Activated T-helper 1 cell treated with anti-CD3 and anti-CD28 coated beads, Interleukin-2, amount 50 U/mL, for 16 hours (primary cell): ENCODE results near the gene APOC4.
"Not testable (repeated sequence)": the region's sequence is repeated elsewhere in the genome, so short reads cannot be mapped to it uniquely, and the experiment has no call there.

Experiments used
- DNase-seq, 2 donors: peaks; one replicate each; pipeline ENCODE4 v3.0.0-alpha.2; 2020; ENCODE audit warnings: low read depth in 1 of 2, low spot score in 1 of 2

APOC4 gene

GRCh38 chr19:44914433-44915206, 27.4 kb upstream of the APOC4 start, which contains the start of gene APOC1:
APOC1 (plus strand) TSS chr19:44914608; CDS start chr19:44914892, 284 bp downstream.
- DNase-seq, result peak; percentile 38 to 59

- no peak for DNase-seq
These were observed 17.8 kb upstream of the APOC4 start for GRCh38 chr19:44924243-44924725.

DNA sequence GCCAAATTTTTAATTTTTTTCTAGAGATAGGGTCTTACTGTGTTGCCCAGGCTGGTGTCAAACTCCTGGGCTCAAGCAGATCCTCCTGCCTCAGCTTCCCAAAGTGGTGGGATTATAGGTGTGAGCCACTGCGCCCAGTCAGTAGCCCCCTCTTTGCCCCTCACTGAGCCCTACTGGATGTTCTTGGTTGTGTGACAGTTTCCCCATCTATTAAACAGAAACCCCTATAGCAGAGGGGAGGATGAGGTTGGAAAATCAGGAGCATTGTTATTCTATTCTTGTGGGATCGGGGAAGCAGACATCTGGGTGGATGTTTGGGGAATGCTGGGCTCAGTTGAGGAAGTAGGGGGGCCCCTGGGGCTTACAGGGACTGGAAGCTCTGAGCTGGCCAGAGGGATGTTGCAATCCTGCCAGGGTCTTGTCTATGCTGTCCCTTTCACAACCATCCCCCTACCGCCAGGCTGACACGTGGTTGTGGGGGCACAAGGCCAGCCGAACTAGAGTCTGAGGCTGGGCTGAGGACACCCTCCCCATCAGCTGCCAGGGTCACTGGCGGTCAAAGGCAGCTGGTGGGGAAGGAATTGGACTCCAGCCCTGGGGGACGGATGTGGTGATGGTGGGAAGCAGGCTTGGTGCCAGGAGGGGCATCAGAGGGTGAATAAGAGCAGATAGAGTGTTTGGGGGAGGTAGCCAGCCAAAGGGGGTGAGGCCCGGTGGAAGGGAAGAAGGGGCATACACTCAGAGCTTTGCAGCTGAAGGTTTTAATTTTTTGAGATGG, 16.7 kb upstream of the APOC4 start:
- no peak for DNase-seq

- not testable (repeated sequence) for DNase-seq
These were observed 15.6 kb upstream of the APOC4 start for GRCh38 chr19:44926245-44927077.

- DNase-seq, result no peak
These were observed 14.3 kb upstream of the APOC4 start for GRCh38 chr19:44927746-44928145.

DNA sequence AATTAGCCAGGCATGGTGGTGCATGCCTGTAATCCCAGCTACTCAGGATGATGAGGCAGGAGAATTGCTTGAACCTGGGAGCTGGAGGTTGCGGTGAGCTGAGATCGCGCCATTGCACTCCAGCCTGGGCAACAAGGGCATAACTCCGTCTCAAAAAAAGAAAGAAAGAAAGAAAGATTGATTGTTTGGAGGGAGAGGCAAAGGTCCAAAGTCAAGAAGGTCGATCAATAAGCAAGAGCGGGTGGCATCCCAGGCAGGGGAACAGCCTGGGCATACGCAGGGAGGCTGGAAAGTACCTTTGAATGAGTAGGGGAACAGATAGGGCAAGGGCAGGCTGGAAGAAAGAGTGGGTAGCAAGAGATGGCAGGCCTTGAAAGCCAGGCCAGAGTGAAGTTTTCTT, 11.9 kb upstream of the APOC4 start:
- no peak for DNase-seq

DNA sequence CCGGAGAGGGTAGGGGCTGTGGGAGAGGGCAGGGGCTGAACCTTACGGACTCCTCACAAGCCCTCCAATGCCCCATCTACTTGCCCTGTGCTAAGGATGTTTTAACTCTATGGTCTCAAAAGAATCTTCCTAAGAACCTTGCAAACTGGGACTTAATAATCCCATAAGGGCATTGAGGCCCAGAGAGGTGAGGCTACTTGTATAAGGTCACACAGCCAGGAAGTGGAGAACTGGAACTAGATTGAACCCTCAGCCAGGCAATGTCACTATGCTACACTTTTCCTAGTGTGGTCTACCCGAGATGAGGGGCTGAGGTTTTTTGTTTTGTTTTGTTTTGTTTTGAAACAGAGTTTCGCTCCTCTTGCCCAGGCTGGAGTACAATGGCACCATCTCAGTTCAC, 10.5 kb upstream of the APOC4 start:
- no peak for DNase-seq

- no peak for DNase-seq
These were observed 2.4 kb upstream of the APOC4 start for GRCh38 chr19:44939668-44940067.

DNA sequence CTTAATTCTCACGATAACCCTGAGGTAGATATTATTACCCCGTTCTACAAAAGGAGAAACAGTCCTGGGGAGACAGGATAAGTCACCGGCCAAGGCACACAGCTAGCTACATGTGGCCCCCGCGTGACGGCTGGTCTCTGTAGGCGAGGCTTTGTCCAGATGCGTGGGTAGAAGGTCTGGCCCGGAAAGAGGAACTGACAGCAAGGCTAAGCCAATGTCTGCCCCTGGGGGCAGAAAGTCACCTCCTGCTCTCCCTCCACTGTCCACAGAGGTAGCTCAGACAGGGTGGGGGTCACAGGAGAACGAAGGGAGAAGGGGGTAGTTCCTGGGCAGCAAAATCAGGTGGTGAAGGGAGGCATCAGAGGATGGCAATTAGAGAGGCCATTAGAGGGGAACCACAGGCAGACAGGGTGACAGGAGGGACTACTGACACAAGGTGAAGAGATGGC, 1.8 kb downstream of the APOC4 start:
- DNase-seq, result no peak

- DNase-seq, result no peak
These were observed 5.1 kb downstream of the APOC4 start for GRCh38 chr19:44947041-44947581.

- DNase-seq, result no peak
These were observed 6.2 kb downstream of the APOC4 start for GRCh38 chr19:44948237-44948636.

- no peak for DNase-seq
These were observed 6.8 kb downstream of the APOC4 start for GRCh38 chr19:44948763-44949374.

GRCh38 chr19:44949550-44949949, 7.5 kb downstream of the APOC4 start:
- DNase-seq, result no peak

DNA sequence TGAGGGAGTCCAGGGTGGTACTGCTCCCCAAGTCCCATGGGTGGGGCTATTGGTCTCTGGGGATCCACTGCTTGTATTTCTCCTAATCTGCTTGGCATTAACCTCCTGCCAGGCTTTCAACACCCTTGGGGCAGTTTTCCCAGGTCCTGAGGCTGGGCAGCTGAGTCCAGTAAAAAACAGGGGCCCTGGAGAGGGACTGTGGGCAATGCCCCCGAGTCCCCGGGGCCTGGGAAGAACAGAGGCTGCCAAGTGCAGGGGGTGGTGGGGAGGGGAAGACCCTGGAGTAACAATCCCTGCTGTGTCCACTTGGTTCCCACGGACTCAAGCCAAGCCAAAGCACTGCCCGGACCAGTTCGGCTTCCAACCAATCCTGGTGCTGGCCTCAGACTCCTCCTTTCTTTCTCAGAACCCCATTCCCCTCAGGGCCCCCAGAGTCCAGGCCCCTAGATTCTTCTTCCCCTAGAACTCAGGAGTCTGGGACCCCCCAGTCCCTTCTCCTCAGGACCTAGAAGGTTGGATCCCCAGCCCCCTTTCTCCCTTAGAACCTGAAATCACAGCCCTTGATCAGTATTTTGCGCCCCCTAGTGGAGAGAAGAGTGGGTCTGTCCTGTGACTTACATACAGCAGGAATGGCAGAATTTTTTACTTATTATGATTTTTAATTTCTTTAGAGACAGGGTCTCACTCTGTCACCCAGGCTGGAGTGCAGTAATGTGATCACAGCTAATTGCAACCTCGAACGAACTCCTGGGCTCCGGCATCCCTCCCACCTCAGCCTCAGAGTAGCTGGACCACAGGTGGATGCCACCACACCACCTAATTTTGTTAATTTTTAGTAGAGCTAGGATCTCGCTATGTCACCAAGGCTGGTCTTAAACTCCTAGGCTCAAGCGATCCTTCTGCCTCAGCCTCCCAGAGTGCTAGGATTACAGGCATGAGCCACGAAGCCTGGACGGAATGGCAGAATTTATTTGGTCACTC, 9.4 kb downstream of the APOC4 start:
- peak in 1 of 2 donors; percentile 17 for DNase-seq

DNA sequence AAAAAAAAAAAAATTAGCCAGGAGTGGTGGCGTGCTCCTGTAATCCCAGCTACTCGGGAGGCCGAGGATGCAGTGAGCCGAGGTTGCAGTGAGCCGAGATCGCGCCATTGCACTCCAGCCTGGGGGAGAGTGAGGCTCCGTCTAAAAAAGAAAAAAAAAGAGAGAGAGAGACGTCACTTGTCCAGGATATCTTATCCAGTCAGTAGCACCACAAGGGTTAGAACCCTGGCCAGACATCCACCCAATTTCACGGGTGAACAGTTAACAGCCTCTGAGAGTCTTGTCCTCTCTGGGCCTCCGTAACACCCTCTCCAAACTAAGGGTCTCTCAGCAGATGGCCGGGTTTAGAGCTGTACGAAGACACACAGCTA, 12.2 kb downstream of the APOC4 start:
- no peak for DNase-seq

GRCh38 chr19:44954649-44955504, 12.8 kb downstream of the APOC4 start, which contains the start of gene CLPTM1:
CLPTM1 (plus strand) TSS chr19:44955380; CDS start chr19:44955396, 16 bp downstream.
- DNase-seq, result peak; percentile 94 to 96

DNA sequence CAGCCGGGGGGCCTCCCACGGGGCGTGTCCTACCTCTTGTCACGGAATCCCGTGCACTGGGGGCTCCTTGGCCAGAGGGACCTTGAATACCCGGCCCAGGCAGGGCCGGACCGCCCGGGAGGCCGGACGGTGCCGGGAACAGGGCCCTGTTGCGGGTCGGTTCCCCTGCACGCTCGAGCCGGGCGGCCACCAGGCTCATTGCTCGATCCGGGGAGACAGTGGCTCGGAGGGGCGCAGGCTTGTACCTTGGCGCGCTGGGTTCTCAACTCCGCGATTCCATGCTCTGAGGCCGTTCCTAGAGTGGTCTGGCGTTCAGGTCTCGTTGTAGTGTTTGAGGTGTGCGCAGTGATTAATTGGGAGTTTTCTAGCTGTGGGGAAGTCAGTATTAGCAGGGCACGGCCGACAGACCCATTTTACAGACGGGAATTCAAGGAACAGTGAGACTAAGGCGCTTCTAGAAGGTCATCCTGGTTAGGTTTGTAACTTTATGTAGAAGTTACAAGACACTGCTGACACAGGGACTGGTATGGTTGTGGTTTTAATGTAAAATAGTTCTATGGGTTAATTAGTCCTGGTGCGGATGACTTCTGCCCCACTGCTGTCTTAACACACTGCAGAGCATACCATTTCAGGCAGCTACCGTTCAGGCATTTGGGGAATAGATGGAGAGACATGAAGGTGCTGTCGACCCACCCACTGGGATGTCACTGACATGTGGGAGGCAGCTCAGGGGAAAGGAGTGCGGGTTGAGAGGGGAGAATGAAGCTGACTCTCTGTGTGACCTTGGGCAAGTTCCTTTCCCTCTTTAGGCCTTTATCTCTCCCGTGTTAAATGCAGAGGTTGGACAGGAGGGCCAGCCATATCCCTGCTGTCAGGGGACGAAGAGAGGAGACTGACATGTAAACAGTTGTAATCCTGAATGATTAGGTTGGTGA, 13.7 kb downstream of the APOC4 start:
- no peak for DNase-seq
